NB4 (cell line): ENCODE measurements around the gene RNF111.
A peak's percentile ranks its signal among the peaks of the same experiment; 100 is the strongest.

ENCODE experiments used
- DNase-seq: peaks from one replicate; pipeline ENCODE4 v3.0.0; 2010; ENCODE audit warnings: low read depth
- H3K4me3 ChIP-seq: one replicate; pipeline ENCODE4 v1.5.1; 2011; ENCODE audit warnings: mild to moderate bottlenecking, low read depth, low read length, moderate library complexity
- MYC ChIP-seq: IDR thresholded peaks from 2 replicates; pipeline ENCODE4 v1.6.1; 2011; ENCODE audit warnings: low read depth, low read length
- POLR2A ChIP-seq: IDR thresholded peaks from 2 replicates; pipeline ENCODE4 v1.6.1; 2011; ENCODE audit warnings: mild to moderate bottlenecking; ENCODE audit not compliant: insufficient read length; ENCODE audit errors: extremely low read depth
- TF ChIP-seq, protein P1 (sequence below): IDR thresholded peaks from 2 replicates; pipeline ENCODE4 v1.6.1; 2011; ENCODE audit warnings: low read depth, low read length
- TF ChIP-seq, protein P2 (sequence below): IDR thresholded peaks from one replicate; pipeline ENCODE4 v1.5.1; 2012; ENCODE audit warnings: low read depth, low read length

RNF111 gene

DNA sequence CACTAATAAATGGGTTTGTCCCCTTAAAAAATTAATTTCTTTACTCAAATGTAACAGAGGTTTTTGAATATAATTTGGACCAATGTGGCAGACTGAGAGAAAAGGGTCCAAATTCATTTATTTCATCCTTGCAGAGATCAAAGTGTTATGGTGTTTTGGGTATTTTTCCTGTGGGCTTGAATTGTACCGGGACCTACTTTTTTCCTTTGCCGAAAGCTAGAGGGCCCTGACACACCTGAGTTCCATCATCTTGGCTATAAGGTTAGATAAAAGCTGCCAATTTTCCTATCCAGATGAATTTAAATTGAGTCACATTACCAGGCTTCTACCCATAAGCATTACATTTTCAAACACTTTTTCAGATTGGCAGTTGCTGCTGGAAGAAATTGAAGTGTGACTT lies 118.4 kb downstream of the RNF111 start:
- peak overlapping the region; percentile 94 for H3K4me3 ChIP-seq
- TF ChIP-seq, protein P1, sequence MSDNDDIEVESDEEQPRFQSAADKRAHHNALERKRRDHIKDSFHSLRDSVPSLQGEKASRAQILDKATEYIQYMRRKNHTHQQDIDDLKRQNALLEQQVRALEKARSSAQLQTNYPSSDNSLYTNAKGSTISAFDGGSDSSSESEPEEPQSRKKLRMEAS = no peak
- TF ChIP-seq MYC (no peak), POLR2A (no peak)
- TF ChIP-seq, protein P2, sequence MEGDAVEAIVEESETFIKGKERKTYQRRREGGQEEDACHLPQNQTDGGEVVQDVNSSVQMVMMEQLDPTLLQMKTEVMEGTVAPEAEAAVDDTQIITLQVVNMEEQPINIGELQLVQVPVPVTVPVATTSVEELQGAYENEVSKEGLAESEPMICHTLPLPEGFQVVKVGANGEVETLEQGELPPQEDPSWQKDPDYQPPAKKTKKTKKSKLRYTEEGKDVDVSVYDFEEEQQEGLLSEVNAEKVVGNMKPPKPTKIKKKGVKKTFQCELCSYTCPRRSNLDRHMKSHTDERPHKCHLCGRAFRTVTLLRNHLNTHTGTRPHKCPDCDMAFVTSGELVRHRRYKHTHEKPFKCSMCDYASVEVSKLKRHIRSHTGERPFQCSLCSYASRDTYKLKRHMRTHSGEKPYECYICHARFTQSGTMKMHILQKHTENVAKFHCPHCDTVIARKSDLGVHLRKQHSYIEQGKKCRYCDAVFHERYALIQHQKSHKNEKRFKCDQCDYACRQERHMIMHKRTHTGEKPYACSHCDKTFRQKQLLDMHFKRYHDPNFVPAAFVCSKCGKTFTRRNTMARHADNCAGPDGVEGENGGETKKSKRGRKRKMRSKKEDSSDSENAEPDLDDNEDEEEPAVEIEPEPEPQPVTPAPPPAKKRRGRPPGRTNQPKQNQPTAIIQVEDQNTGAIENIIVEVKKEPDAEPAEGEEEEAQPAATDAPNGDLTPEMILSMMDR = no peak
- DNase-seq = no peak

DNA sequence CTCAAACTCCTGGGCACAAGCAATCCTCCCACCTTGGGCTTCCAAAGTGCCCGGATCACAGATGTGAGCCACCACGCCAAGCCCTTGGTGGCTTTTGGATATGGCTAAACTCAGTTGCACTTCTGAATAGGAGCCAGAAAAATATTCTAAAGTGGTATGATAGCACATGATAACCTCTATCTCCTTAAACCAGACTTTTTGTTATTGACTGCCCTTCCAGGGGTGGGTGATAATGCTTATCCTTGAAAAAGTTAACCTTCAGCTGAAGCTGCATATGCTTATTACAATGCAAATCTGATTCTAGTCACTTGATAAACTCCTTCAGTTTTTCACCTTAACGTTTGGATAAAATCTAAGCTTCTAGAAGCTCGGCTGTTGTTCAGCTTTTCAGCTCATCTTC lies 123.8 kb downstream of the RNF111 start:
- H3K4me3 ChIP-seq = no peak overlapping the region
- TF ChIP-seq MYC (no peak), POLR2A (no peak)
- TF ChIP-seq, protein P1 = no peak
- TF ChIP-seq, protein P2 = no peak
- DNase-seq = no peak

DNA sequence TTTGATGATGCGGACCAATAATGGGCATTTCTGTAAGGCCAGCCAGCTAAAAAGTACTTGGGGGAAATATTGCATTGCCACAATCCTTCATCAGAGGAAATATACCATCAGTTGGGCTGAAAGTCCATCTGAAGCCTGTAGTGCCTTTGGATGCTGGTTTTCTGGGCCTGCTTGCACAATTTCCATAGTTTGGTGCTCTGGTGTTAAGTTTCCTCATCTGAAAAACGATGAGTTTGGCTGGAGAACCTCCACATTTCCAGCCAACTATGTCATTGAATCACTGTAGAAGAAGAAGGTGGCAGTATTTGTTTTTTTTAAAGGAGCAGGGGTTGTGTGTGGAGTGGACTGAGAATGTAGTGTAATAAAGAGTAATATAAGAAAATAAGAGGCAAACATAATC lies 127.6 kb downstream of the RNF111 start:
- DNase-seq = no peak
- no peak overlapping the region for H3K4me3 ChIP-seq
- TF ChIP-seq, protein P1 = no peak
- TF ChIP-seq, protein P2 = no peak
- no peak for TF ChIP-seq MYC
- TF ChIP-seq POLR2A = no peak

DNA sequence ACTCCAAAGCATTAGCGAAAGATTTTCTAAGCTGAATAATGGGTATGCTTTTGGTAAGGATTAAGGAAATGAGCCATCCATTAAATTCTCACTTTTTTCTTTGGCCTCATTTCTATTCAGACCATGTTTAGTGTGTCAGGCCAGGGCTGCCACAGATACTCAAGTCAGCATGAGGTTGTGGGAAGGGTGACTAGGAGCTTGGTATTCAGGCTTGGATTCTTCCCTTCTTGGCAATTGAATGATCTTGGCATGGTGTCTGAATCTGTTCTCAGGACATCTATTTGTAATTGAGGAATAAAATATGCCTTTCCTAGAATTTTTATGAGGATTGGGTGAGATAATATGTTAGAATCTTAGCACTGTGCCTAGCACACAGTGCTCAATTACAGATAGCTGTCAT lies 128.7 kb downstream of the RNF111 start:
- no peak overlapping the region for H3K4me3 ChIP-seq
- DNase-seq = no peak
- TF ChIP-seq MYC (no peak), POLR2A (no peak)
- TF ChIP-seq, protein P2 = no peak
- TF ChIP-seq, protein P1 = no peak

DNA sequence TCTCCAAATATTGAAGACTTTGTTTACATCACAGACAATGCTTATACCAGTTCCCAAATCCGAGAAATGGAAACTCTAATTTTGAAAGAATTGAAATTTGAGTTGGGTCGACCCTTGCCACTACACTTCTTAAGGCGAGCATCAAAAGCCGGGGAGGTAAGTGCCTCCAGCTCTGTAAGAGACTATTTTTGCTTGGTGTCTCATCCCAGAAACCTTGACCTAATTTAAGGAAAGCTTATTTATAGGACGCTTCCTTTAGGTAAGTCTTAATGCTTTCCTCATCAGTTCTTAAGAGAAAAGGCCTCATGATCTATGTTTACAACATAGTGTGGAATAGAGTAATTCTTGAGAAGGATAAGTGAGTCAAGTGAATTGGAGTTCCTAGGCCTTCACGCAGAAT lies 129.3 kb downstream of the RNF111 start:
- TF ChIP-seq, protein P1 = no peak
- TF ChIP-seq POLR2A (no peak), MYC (no peak)
- TF ChIP-seq, protein P2 = no peak
- H3K4me3 ChIP-seq = no peak overlapping the region
- DNase-seq = no peak

DNA sequence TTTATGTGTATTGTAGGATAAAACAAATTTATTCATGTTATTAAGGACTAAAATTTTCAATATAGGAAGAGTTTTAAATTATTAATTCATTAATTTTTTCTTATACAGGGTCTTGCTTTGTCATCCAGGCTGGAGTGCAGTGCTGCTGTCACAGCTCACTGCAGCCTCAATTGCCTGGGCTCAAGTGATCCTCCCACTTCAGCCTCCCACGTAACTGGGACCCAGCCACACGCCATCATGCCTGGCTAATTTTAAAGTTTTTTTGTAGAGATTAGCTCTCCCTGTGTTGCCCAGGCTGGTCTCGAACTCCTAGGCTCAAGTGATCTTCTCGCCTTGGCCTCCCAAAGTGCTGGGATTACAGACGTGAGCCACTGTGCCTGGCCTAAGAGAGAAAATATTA lies 132.2 kb downstream of the RNF111 start:
- DNase-seq = no peak
- TF ChIP-seq POLR2A (no peak), MYC (no peak)
- TF ChIP-seq, protein P2 = no peak
- TF ChIP-seq, protein P1 = no peak
- H3K4me3 ChIP-seq = no peak overlapping the region
